Stimulated activated CD8-positive, alpha-beta memory T cell treated with anti-CD3 and anti-CD28 coated beads, Interleukin-7, amount 100 ng/mL, for 24 hours (primary cell): ENCODE measurements around the gene PDCD1.
"Not testable (repeated sequence)": the region's sequence is repeated elsewhere in the genome, so short reads cannot be mapped to it uniquely, and the experiment has no call there.

Experiments
- DNase-seq: peaks from one replicate; pipeline ENCODE4 v3.0.0-alpha.2; 2020; ENCODE audit warnings: low read depth

PDCD1 gene

DNA sequence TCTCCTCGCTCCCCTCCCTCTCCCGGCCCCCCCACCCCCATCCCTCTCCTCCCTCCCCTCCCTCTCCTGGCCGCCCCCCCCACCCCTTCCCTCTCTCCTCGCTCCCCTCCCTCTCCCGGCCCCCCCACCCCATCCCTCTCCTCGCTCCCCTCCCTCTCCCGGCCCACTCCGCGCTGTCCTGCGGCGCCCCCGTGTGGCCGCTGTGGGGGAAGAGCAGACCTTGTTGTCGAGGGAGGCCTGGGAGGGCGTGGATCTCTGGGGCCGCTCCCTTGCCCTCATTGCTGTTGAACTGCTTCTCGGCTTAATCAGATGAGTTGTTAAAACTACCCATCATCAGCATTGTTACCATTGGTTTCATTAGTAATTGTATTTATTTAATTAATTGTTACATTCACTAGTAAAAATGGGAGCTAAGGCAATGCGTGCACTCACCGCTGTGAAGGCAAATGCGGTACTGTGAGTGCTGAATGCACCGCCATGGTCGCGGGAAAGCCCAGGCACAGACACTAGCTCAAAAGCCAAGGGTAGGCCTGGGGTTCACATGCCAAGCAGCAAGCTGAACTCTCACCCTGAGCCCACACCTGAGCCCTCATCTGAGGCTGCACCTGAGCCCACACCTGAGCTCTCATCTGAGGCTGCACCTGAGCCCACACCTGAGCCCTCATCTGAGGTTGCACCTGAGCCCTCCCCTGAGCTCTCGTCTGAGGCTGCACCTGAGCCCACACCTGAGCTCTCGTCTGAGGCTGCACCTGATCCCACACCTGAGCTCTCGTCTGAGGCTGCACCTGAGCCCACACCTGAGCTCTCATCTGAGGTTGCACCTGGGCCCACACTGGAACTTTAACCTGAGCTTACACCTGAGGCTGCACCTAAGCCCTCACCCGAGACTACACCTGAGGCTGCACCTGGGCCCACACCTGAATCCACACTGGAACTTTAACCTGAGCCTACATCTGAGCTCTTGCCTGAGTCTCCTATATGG, 19.6 kb upstream of the PDCD1 start:
- DNase-seq: peak; percentile 46

DNA sequence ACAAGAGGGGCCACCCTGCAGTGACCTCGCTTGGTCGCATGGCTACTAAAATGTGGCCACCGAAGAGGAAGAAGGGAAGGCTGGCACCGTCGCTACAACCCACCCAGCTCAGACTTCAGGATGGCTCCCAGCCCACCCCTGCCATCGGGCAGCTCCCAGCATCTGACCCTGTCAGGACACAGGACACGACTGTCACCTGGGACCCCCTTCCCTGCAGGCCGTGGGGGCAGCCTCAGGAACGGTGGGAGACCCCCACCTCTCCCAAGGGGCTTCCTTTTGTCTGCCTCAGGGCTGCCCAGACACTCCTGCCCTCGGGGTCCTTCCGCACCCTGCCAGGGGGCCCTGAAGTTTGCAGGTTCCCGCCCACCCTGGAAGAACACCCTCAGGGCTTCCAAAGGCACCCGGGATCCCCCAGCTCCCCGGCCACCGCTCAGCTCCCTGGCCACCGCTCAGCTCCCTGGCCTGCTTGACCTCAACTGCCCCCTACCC, 18.5 kb upstream of the PDCD1 start:
- DNase-seq: no peak

DNA sequence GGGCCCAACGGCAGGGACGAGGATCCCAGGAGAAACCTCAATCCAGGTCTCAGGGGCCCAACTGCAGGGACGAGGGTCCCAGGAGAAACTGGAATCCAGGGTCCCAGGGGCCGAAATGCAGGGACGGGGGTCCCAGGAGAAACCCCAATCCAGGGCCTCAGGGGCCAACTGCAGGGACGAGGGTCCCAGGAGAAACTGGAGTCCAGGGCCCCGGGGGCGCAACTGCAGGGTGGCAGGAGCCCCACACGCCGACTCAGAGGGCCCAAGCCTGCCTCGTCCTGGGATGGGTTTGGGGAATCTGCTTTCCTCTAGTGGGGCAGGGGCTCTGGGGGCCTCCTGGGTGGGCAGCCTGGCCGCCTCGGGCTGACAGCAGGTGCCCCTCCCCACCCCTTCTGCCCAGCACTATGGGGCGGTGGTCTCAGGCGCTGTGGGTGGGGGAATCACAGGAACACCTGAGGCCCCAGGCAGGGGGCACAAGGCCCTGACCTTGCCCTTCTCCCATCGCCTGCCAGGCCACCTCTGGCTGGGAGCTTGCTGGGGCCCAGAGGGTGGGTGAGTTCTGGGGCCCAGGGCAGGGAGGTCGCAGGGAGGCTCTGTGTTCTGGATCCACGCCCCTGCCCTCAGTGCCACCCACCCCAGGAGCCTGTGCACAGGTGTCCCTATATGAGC, 18.0 kb upstream of the PDCD1 start:
- DNase-seq: no peak

DNA sequence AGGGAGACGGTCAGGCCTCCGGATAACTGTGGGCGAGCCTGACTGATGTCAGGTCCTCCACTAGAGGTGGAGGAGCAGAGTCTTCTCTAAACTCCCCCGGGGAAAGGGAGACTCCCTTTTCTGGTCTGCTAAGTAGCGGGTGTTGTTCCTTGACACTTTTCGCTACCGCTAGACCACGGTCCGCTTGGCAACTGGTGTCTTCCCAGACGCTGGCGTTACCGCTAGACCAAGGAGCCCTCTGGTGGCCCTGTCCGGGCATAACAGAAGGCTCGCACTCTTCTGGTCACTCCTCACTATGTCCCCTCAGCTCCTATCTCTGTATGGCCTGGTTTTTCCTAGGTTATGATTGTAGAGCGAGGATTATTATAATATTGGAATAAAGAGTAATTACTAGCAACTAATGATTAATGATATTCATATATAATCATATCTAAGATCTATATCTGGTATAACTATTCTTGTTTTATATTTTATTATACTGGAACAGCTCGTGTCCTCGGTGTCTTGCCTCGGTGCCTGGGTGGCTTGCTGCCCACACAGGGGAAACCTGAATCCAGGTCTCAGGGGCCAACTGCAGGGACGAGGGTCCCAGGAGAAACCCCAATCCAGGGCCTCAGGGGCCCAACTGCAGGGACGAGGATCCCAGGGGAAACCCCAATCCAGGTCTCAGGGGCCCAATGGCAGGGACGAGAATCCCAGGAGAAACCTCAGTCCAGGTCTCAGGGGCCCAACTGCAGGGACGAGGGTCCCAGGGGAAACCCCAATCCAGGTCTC, 17.2 kb upstream of the PDCD1 start:
- DNase-seq: not testable (repeated sequence)

DNA sequence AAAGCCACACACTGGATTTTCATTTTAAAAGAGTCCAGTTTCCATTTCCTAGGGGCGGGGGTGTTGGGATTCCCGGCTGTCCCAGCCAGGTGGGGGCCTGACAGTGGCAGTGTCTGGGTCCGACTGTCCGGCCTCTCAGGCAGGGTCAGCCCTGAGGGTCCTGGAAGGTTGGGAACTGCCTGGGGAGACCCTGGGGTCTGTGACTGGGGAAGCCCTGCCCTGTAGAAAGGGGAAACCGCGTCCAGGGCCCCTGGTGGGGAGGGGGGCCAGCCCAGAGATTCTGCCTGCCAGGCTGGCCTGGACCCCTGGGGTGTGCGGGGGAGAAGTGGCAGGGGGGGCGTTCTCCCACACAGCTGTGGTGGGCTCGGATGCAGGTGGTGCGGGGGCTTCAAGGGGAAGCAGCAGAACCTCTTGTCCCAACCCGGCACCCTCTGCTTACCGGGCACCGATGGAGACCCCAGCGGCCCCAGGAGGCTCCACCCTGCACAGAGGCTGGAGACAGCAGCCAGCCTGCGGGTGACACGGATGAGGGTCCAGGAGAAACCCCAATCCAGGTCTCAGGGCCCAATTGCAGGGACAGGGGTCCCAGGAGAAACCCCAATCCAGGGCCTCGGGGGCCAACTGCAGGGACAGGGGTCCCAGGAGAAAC, 15.7 kb upstream of the PDCD1 start:
- DNase-seq: no peak

DNA sequence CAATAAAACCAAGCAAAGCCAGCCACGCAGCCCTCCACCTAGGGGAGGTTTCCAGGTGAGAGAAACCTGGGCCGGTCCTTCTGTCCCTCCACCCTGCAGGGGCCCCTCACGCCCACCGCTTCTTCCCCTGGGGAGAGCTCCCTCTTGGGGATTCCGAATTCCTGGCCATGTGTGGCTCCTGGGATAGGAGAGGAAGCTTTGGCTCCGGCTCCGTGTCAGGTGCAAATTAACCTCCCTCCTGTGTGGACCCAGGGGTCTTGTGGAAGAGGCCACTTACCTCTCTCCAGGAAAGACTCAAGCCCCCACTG, 15.1 kb upstream of the PDCD1 start:
- no peak for DNase-seq

DNA sequence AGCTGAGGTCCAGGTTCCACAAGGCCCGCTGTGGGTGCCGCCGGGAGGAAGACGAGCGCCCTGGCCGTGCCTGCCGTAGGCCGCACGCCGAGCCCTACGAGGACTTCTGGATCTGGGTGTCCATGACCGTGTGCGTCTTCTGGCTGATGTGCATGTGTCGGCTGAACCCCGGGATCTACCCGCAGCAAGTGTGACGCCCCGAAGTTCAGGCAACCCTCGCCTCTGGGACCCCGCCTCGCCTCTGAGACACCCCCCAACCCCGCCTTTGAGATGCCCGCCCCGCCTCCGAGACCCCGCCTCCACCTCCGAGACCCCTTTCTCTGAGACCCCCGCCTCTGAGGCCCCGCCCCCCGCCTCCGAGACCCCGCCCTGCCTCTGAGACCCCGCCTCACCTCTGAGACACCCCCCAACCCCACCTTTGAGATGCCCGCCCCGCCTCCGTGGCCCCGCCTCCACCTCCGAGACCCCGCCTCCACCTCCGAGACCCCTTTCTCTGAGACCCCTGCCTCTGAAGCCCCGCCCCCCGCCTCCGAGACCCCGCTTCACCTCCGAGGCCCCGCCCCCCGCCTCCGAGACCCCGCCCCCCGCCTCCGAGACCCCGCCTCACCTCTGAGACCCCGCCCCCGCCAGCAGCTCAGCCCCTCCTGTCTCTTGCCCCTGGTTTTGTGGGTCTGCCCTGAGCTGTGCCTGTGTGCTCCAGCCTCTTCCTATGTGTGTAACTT, 14.5 kb upstream of the PDCD1 start:
- no peak for DNase-seq

DNA sequence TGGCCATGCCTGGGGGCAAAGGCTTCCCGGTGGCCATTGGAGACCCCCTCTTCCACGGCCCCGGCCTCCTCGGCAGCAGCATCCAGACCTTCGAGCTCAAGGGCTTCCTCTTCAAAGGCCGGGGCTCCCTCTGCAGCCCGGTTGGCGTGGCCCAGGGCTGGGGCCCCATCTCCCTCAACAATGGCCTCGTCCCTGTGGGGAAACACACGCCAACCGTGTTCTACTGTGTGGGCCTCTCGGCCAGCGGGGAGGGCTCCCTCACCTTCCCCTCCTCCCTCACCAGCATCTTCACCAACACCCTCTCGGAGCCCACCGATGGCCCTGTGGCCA, 13.6 kb upstream of the PDCD1 start:
- DNase-seq: no peak

DNA sequence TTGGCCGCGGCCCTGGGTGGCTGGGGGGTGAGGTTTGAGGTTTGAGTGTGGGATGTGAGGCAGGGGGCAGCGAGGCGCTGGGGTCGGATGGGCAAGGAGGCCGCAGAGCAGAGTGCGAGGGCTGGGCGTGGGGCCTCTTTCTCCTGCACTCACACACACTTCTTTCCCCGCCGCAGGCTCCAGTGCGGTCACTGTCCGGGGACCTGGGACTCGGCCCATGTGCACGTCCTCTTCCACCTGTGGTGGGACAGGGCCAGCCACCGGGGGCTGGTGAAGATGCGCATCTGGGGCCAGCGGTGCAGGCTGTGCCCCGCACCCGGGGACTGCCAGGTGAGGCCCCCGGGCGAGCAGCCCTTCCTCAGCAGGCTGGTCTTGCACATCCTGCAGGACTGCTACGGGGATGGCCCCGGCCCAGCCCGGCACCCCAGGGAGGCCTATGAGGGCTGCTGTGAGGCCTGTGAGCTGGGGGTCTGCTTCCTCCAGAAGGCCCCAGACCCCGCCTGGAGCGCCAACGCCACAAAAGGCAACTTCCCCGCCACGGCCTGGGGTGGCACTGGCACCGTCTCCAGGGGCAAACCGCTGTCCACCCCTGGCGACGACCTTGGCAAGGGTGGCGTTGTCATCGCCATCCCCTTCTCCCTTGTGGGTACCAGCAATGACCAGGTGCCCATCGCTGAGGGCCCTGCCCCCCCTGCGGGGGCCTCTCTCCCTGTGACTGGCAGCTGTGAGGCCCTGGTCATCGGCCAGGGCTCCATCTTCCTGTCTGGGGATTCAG, 13.0 kb upstream of the PDCD1 start:
- no peak for DNase-seq

DNA sequence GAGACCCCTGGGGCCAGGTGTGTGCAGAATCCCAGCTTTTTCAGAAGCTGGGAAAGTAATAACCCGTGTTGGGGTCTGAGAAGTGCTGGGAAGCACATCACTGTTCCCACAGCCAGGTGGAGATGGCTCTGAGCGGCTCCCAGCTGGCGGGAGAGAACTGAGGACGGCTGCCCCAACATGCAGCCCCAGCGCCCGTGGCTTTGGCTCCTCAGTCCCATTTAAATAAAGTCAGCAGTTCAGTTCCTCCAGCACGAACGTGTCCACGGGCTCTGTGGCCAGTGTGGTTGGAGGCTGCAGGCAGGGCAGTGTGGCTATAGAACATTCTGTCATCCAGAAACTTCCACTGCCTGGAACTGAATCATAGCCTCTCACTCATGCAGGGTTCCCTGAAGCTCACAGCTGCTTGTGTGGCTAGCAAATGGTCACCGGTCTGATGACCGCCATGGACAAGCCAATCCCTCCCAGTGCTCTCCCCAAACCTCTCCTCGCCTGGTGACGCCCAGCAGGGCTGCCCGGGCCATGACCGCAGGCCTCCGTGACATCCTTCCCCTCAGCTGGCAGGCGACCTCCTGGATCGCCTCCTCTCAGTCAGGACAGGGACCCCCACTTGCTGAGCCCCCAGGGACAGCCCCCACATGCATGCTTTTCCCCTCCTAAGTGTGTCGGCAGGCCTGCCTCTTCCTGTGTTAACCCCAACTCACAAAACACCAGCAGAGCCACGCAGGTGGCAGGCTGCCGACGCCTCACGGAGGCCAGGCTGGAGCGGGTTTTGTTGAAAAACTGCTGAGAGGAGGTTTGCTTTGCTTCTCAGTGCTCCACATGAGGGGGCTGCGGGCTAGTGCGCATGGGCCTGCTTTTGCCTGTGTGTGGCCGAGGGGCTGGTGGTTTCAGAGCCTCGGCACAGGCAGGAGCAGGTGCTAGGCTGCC, 12.2 kb upstream of the PDCD1 start:
- no peak for DNase-seq

DNA sequence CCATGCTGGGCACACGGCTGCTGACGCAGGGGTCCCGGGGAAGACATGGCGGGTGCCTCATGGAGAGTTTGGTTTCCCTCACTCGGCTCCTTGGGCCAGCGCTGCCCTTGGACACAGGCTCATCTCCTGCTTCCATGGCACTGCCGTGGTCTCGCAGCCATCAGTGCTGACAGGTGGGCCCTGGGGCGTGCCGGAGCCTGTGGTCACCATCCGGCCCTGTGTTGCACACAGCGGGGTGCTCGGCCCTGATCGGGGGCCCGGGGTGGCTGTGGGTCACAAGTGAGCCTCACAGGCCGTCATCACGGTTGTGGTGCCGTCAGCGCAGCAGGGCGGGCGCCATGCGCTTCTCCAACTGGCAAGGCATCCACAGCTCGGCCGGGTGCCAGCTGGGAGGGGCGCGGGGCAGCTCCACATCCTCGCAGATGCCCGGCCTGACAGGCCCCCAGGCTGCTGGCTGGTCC, 11.4 kb upstream of the PDCD1 start:
- no peak for DNase-seq

DNA sequence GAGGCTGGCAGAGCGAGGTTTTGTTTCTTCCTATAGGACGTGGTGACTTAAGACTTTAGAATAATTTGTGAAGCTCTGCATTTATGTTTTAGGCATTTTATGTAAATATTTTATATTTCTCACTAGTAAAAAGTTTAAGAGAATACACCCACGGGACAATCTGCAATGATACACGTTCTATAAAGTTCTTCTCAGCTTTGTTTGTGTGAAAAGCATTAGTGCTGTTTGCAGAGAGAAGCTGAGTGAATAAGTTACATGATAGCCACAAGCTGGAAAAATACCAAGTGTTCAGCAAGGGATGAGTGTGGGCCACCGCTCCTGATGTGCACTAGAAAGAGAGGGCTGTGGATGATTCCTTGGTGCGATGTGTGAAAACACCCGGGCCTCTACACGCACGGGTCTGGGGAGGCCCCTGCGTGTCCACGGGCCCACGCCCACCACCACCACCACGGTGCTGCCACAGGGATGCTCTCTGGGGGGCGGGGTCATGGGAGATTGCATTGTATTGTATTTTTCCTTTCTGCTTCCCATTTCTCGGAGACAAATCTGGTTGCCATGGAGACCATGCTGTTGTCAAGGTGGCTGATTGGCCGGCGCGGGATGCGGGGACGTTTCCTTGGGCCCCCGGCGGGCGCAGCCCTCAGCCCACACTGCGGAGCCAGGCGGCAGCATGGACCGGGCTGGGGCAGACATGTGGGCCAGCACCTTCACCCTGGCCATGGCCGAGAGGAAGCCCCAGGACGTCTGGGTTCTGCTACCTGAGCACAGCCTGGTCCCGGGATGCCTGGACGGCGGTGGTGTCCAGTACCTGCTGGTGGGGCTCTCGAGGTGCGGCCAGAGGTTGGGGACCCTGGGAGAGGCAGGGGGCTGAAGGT, 10.6 kb upstream of the PDCD1 start, which contains the start of gene RTP5:
TSS of gene RTP5 (plus strand) at position 643 of the 875 bp plus-strand sequence. CDS start at position 671, 28 bp downstream.
- no peak for DNase-seq

DNA sequence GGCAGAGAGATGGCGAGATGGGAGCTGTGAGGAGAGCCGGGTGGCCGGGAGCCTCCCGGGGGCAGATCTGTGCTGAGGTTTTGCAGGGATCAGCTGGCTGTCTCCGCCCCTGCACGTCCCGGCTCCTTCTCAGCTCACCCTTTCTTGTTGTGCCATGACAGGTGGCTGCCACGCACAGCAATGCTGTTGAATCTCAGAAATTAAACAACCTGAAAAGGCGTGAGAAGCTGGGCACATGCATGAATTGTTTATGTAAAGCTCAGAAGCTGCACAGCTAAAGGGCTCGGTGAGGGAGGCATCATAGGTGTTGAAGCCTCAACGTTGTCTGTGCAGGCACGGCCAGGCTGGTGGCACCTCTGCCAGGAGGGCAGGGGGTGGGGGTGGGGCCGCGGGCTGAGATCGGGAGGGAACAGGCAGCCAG, 10.0 kb upstream of the PDCD1 start:
- DNase-seq: no peak

DNA sequence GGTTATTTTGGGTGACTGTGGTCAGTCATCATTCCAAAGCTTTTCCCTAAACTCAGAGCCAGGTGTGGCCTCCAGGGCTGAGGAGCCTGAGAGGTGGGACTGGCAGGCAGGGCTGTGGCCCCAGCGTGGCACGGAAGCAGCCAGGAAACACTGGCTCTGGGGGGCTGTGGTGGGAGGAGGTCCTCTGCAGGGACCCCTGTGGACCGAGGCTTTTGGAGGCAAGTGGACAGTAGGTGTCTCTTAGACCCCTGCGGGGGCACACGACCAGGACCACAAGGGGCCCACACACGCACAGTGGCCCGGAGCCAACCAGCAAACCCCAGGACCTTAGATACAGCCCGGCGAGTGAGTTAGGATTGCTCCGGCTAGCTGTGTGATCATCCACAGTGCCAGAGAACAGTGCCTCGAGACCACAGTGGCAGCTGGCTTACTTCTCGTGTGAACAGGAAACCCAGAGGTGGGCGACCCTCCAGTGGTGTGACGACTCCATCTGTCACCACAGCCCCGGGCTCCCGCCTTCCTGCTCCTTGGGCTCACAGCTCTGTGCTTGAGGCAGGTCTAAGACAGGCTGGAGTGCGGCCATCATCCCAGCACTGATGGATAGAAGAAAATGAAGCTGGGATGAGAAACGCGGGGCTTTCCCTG, 9.2 kb upstream of the PDCD1 start:
- DNase-seq: no peak

DNA sequence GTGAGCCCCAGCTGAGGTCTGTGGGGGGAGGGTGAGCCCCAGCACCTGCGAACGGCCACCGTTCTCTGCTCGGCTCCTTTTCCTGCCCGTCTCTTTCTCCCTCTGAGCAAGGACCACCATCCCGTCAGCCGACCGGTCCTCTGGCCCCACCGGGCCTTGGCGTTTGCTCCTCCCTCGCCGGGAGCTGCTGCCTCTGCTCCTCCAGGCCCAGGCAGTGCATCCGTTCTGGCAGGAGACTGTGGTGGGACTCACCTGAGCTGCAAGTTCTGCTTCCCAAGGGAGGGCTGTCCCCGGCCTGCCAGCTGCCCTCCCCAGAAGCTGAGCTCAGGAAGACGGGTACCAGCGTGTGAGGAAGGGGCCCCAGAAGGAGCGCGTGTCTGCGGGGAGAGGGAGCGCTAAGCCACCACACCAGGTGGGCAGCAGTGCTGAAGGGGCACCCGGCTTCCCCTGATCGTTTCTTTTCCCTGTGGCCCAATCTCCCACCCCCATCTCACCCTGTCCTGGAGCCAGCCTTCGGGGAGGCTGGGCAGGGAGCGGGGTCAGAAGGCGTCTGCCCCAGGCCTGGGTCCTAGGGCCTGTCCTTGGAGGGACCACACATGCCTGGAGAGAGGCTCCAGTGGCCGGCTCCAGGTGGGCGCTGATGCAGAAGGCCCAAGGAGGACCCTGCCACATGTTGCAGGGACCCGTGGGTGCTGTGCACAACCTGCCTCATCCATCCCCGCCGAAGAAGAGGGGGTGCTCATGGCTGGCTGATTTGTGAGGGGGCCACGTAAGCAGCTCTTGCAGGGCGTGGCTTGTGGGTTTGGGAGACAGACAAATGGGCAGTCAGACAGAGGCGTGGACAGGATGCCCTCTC, 8.3 kb upstream of the PDCD1 start:
- DNase-seq: no peak

DNA sequence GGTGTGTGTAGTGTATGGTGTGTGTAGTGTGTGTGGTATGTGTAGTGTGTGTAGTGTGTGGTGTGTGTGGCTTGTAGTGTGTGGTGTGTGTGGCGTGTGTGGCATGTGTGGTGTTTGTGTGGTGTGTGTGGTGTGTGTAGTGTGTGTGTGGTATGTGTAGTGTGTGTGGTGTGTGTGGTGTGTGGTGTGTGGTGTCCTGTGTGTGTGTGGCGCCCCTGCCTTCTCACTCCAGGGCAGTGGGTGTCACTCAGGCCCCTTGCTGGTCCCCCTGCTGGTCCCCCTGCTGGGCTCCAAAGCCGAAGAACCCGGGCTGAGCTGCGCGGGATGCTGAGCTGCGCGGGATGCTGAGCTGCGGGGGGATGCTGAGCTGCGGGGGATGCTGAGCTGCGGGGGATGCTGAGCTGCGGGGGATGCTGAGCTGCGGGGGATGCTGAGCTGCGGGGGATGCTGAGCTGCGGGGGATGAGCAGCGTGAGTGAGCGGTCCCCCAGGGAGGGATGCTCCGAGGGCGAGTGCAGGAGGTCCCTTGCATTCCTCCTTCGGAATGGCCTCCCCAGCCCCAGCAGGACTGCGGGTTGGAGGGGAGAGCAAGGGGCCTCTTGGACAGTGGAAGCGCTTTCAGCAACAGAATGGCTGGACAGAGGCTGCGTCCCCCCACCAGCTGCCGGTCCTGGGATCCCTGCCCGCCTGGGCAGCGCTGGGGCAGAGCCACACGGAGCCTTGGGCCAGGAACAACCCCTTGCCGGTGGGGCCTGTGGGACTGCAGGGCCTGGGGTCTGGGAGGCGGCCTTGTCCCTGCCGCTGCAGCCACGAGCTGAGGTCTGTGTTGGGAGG, 7.5 kb upstream of the PDCD1 start:
- DNase-seq: no peak
